HepG2 (cell line): Measurements from ENCODE around the gene RTN3.

Experiments used
- CTCF ChIP-seq: sonication (generic); formaldehyde crosslinking; IDR thresholded peaks from 2 replicates; pipeline ENCODE4 v1.5.0; 2020; ENCODE audit warnings: mild to moderate bottlenecking, missing genetic modification reagents, moderate library complexity
- EZH2 ChIP-seq: conservative IDR thresholded peaks from 2 replicates; pipeline ENCODE4 v1.6.1; 2012; ENCODE audit warnings: mild to moderate bottlenecking, low read depth, low read length, moderate library complexity
- HIC2 ChIP-seq: sonication (generic); formaldehyde crosslinking; IDR thresholded peaks from 2 replicates; pipeline ENCODE4 v1.9.0; 2022; ENCODE audit warnings: low read depth, missing genetic modification reagents
- HNRNPK ChIP-seq: fragments of 200-400 bp; formaldehyde crosslinking; IDR thresholded peaks from 2 replicates; pipeline ENCODE4 v1.6.1; 2018; ENCODE audit warnings: low read length, low read depth, moderate library complexity, mild to moderate bottlenecking; ENCODE audit not compliant: poor library complexity, severe bottlenecking
- JUND ChIP-seq: sonication (generic); formaldehyde crosslinking; IDR thresholded peaks from 2 replicates; pipeline ENCODE4 v1.8.0; 2022; ENCODE audit warnings: mild to moderate bottlenecking, missing genetic modification reagents
- MAX ChIP-seq: IDR thresholded peaks from 2 replicates; pipeline ENCODE4 v1.6.1; 2012; ENCODE audit warnings: inconsistent platforms
- PHF8 ChIP-seq: sonication (generic); formaldehyde crosslinking; IDR thresholded peaks from 2 replicates; pipeline ENCODE4 v1.5.0; 2020; ENCODE audit warnings: missing genetic modification reagents
- POLR2AphosphoS5 ChIP-seq: IDR thresholded peaks from 2 replicates; pipeline ENCODE4 v1.6.1; 2012; ENCODE audit warnings: low read depth, low read length
- SIN3A ChIP-seq: IDR thresholded peaks from 2 replicates; pipeline ENCODE4 v1.6.1; 2011; ENCODE audit warnings: low read depth, mild to moderate bottlenecking, control low read depth, low read length, borderline replicate concordance
- TCF7 ChIP-seq: sonication (generic); IDR thresholded peaks from 2 replicates; pipeline ENCODE4 v1.6.1; 2016; ENCODE audit warnings: antibody characterized with exemption, low read depth
- TOPORS ChIP-seq: sonication (generic); formaldehyde crosslinking; IDR thresholded peaks from 2 replicates; pipeline ENCODE4 v1.8.0; 2023; ENCODE audit warnings: mild to moderate bottlenecking, missing genetic modification reagents
- UBTF ChIP-seq: sonication (generic); formaldehyde crosslinking; IDR thresholded peaks from 2 replicates; pipeline ENCODE4 v1.4.0; 2020; ENCODE audit warnings: mild to moderate bottlenecking, missing genetic modification reagents
- YEATS2 ChIP-seq: sonication (generic); formaldehyde crosslinking; IDR thresholded peaks from 2 replicates; pipeline ENCODE4 v1.4.0; 2020; ENCODE audit warnings: missing genetic modification reagents, borderline replicate concordance

- TF ChIP-seq SIN3A (no peak), EZH2 (no peak), MAX (no peak), TOPORS (CRISPR knock-in tag) (no peak), CTCF (CRISPR knock-in tag) (no peak), TCF7 (no peak), HIC2 (CRISPR knock-in tag) (no peak), POLR2AphosphoS5 (no peak), HNRNPK (no peak), JUND (CRISPR knock-in tag) (no peak), UBTF (CRISPR knock-in tag) (no peak), YEATS2 (CRISPR knock-in tag) (no peak), PHF8 (CRISPR knock-in tag) (no peak)
Measured at GRCh38 chr11:63708764-63709163, 27.5 kb downstream of the RTN3 start.
